ENCODE results near the gene ZNF76. TPM values are rescaled to one million over a fixed set of nuclear protein-coding genes. Genes with fewer than 3 reads are reported as not detected.

Gene ZNF76
- total RNA-seq, 2 donors from 2014 or later = 20.3 to 33.8 TPM

DNA sequence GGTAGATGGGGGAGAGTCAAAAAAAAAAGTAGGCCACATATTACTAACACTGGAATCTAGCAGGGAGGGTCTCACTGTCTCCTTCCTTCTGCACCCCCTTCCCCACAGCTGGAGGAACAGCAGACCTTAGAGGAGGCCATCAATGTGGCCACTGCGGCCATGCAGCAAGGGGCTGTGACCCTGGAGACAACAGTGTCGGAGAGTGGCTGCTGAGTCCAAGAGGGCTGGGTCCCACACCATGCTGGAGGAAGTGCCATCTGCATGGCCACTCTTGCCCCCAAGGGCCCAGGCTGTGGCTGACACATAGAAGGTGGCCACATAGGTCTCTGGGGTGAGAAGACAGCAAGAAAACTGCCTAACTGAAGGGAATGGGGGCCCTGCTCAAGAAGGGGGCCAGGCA lies 35.5 kb downstream of the ZNF76 start:
- intact Hi-C loops (cut with DNase I) = loop anchor here (5.0 kb wide), 2 partner anchors 47 to 152 kb away; partner anchors contain the start of gene PPARD
- no peak overlapping the region for H3K4me3 ChIP-seq
- H3K27ac ChIP-seq = no peak overlapping the region
- DNase-seq = no peak
- H3K9ac ChIP-seq (ENCODE audit: low read depth in 2 of 2, low read length in 2 of 2) = no peak overlapping the region
- TF ChIP-seq, protein P1, sequence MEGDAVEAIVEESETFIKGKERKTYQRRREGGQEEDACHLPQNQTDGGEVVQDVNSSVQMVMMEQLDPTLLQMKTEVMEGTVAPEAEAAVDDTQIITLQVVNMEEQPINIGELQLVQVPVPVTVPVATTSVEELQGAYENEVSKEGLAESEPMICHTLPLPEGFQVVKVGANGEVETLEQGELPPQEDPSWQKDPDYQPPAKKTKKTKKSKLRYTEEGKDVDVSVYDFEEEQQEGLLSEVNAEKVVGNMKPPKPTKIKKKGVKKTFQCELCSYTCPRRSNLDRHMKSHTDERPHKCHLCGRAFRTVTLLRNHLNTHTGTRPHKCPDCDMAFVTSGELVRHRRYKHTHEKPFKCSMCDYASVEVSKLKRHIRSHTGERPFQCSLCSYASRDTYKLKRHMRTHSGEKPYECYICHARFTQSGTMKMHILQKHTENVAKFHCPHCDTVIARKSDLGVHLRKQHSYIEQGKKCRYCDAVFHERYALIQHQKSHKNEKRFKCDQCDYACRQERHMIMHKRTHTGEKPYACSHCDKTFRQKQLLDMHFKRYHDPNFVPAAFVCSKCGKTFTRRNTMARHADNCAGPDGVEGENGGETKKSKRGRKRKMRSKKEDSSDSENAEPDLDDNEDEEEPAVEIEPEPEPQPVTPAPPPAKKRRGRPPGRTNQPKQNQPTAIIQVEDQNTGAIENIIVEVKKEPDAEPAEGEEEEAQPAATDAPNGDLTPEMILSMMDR (IDR thresholded peaks at IDR 0.05) = no peak
- H3K4me1 ChIP-seq = no peaks in the 10 kb centered on the region
- no peaks in the 10 kb centered on the region for H3K27me3 ChIP-seq
- no peaks in the 10 kb centered on the region for H3K36me3 ChIP-seq
- no peaks in the 10 kb centered on the region for H3K9me3 ChIP-seq

DNA sequence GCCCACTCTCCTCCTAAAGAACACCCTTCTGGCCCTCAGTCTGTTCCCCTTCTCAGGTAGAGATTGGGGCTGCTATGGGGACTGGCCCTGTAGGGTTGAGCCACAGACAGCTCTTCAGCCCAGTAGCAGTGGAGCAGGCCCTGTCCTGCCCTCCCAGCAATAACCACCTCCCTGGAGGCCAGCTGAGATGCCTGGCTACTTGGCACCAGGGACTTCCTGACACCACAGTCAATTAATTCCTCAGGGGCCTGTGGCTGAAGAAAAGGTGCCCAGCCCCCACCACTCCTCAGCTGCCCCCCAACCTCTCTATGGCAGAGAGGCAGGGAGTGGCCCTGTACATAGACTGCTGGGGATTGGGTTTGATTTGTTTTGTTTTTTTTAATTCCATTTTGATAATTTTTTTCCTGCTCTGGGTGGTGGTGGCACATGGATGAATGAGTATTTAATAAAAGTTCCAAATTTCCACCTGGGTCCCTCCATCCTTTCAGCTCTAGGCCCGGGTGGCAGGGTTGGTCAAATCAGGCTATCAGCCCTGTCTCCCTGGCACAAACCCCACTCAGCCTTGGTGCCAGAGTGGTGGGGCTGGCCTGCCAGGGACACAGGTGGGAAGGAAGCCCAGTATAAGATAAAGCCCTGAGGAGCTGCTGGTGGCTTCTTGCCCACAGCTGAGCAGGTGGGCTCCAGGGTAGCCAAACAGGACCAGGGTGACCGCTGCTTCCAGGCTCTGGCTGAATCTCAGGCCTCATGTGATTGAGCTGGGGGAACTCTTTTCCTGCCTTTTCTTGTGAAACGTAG lies 36.2 kb downstream of the ZNF76 start:
- no peaks in the 10 kb centered on the region for H3K4me1 ChIP-seq
- no peak overlapping the region for H3K4me3 ChIP-seq
- H3K9me3 ChIP-seq = no peaks in the 10 kb centered on the region
- H3K27ac ChIP-seq = no peak overlapping the region
- H3K9ac ChIP-seq (ENCODE audit: low read depth in 2 of 2, low read length in 2 of 2) = no peak overlapping the region
- H3K36me3 ChIP-seq = no peaks in the 10 kb centered on the region
- no peaks in the 10 kb centered on the region for H3K27me3 ChIP-seq
- intact Hi-C loops (cut with DNase I) = loop anchor here (5.0 kb wide), 2 partner anchors 47 to 152 kb away; partner anchors contain the start of gene PPARD
- TF ChIP-seq, protein P1 (IDR thresholded peaks at IDR 0.05) = no peak
- DNase-seq = no peak

DNA sequence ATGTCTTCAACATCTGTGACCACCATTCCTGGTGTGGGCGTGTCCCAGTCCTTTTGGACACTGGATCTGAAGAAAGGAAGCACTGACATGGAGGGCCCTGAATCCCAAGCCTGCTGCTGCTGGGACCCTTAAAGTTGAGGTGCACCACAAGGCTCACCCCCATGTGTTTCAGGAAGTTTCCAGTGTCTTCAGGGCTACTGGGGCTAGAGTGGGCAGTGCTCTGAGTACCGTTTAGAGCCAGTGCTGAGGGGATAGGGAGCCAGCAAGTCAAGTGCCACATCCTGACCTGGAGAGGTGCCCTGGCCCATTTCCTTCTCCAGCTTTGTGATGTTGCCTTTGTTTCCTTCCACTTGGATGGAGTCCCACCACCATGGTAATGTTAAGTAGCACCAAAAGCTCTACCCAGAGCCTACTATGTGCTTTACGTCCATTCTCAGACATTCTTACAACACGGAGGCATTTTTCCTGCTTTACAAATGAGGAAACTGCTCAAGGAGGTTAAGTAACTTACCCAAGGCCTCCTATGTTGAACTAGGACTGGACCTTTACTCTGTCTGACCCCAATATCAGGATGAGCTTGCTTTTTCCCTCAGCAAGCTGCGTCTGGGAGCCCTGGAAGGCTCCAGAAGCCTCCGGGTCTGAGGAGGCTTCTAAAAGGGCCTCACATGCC lies 37.5 kb downstream of the ZNF76 start:
- Histone ChIP-seq H3K4me3 (peak overlapping the region; percentile 46), H3K4me1 (no peaks in the 10 kb centered on the region)
- TF ChIP-seq, protein P1 (IDR thresholded peaks at IDR 0.05) = no peak

DNA sequence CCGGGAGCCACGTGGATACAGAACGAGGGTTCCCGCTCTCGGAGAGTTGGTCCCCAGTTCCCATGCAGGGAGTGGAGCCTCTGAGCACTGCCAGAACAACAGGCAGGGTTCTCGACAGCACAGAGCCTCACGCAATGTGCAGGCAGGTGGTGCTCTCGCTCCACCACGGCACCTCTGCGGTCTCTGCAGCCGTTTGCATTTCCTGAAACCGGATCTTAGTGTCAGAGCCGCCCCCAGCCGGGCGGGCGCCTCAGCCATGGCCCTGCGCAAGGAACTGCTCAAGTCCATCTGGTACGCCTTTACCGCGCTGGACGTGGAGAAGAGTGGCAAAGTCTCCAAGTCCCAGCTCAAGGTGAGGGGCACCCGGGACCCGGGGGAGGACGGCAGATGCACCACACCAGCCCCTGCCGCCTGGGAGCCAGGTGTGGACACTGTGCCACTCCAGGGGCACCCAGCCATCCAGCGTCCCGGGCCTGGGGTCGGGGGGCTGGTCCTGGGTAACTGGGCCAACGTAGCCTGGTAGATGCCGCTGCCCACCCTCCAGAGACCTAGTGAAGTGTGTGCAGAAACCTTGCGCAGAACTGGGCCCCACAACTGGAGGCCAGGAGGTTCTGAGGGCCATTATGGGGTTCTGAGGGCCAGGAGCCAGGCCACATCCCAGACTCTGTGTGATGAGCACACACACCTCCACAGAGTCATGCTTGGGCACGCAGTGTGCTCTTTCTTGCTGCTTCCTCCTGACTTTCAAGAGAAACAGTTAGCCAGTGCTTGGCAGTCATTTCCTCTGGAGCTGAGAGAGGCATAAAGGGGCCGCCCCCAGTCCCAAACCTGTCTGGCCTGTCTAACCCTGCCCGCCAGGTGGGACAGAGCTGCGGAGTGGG lies 38.3 kb downstream of the ZNF76 start, which contains the start of gene DEF6:
TSS of gene DEF6 (plus strand) at position 218 of the 881 bp plus-strand sequence. CDS start at position 257, 39 bp downstream.
- Histone ChIP-seq H3K4me3 (peak within 1 kb of the TSS; percentile 46), H3K27me3 (no peaks in the 10 kb centered on the region), H3K9me3 (no peaks in the 10 kb centered on the region), H3K27ac (peak within 1 kb of the TSS; percentile 67), H3K36me3 (no peaks in the 10 kb centered on the region), H3K9ac (ENCODE audit: low read depth in 2 of 2, low read length in 2 of 2) (peak within 1 kb of the TSS; percentile 76 to 93), H3K4me1 (peaks cover 4% of the 10 kb centered on the region)
- intact Hi-C loops (cut with DNase I) = loop anchor here (5.0 kb wide), 2 partner anchors 44 to 149 kb away; partner anchors contain the start of gene PPARD
- peak; percentile 85 for DNase-seq
- TF ChIP-seq, protein P1 (IDR thresholded peaks at IDR 0.05) = peak; percentile 83

More for the DNA sequence above, 37.5 kb downstream of the ZNF76 start:
- no peaks in the 10 kb centered on the region for H3K9me3 ChIP-seq
- no peaks in the 10 kb centered on the region for H3K36me3 ChIP-seq
- intact Hi-C loops (cut with DNase I) = loop anchor here (5.0 kb wide), 2 partner anchors 45 to 150 kb away; partner anchors contain the start of gene PPARD
- peak overlapping the region; percentile 67 for H3K27ac ChIP-seq
- DNase-seq = no peak
- H3K9ac ChIP-seq (ENCODE audit: low read depth in 2 of 2, low read length in 2 of 2) = peak overlapping the region in 1 of 2 donors; percentile 93
- H3K27me3 ChIP-seq = no peaks in the 10 kb centered on the region
